NCI-H460 (cell line): ENCODE measurements around the gene NUB1. TPM values are rescaled to one million over a fixed set of nuclear protein-coding genes. Genes with fewer than 3 reads are reported as not detected.

Experiments
- DNase-seq: peaks from one replicate; pipeline ENCODE4 v3.0.0-alpha.2; 2016; ENCODE audit warnings: low read depth; ENCODE audit errors: extremely low read depth
- total RNA-seq: library from RNA; depleted of rRNA; stranded (reverse); fragments of >200 nt; shearing (Covaris generic); gene quantifications from 2 replicates; pipeline ENCODE4 v1.2.3, GENCODE V29; 2014; rRNA removed

NUB1 gene
- total RNA-seq, 1 experiment from 2014 or later, result 83.1 TPM

DNA sequence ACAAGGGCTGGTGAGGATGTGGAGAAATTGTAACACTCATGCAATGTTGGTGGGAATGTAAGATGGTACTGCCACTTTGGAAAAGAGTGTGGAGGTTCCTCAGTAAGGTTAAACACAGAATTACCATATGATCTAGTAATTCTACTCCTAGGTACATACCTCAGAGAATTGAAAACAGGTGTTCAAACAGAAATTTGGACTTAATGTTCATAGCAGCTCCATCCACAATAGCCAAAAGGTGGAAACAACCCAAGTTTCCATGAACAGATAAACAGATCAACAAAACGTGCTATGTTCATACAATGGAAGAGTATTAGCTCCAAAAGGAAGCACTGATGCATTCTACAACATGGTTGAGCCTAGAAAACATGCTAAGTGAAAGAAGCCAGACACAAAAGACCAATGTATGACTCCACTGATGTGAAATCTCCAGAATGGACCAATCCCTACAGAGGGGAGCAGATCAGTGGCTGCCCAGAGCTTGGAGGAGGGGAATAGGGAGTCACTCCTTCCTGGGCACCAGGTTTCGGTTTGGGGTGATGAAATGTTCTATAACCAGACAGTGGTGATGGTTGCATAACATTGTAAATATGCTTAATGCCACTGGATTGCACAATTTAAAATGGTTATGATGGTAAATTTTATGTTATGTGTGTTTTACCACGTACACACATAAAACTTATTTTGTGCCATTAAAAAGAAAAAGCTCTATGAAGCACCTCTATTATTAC is 73.9 kb downstream of the NUB1 start:
- peak; percentile 38 for DNase-seq

DNA sequence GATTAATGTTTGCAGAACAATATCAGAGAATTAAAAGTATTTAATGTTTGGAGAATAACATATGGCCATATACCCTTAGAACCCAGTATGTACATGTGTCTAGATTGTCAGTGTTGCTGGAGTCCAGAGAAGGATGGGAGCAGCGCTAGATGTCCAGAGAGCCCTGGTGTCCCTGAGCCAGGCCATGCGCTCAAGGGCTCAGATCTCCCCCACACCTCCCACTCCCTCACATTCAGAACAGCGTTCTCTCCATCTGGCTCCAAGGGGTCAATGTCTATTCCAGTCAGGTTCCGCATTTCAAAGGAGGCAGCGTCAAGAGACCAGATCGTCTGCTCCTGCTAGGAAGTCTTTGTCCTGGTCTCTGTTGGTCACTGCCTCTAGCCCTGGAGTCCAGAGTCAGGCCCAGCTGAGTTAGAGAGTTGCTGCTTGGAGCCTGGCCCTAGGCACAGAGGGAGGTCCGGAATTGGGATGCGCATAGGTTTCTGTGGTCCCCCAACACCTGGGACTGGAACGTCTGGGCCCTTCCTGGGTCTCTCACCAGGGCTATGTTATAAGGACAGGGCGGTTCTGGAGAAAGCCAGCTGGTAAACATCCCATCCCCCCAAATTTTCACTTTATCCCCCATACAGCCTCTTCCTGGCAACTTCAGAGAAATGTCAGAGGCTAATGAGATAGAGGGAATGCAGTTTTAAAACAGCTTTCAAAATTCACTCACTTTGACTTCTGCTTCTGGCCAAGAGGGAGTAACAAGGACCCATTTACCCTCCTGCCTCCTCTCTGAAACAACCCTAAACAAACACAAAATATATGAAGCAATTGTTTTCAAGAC is 74.7 kb downstream of the NUB1 start:
- DNase-seq, result no peak

DNA sequence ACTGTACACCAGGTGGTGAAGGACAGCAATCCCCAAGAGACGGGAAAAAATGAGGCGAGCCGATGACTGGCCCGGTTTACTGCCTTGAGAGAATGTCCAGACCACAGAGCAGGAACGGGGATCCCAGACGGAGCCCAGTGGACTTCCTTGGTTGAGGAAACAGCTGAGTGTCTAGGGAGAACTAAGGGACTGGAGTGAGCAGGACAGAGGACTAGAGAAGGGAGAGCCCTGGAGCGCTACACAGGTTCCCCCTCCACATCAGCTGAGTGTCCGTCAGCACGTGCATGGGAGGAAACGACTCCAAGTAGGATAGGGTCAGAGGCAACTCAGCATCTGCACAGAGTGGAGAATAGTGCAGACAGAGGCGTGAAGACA is 75.3 kb downstream of the NUB1 start:
- DNase-seq, result no peak

DNA sequence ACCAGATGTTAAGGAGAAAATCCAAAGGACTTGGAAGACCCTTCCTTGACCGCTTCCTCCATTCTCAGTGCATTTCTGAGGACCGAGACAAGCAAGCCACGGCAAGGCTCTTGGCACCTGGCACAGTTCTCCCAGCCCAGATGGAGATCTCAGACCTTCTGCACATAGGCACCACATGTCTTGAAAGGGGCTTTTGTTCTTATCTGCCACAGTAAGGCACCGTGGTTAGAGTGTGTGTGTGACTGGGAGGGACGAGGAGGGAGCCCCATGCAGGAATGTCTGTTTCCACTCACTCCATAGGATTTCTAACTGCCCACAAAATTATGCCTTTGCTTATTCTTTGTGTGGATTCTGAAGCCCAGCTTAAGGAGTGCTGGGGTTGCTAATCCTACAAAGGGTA is 78.5 kb downstream of the NUB1 start:
- DNase-seq, result no peak

DNA sequence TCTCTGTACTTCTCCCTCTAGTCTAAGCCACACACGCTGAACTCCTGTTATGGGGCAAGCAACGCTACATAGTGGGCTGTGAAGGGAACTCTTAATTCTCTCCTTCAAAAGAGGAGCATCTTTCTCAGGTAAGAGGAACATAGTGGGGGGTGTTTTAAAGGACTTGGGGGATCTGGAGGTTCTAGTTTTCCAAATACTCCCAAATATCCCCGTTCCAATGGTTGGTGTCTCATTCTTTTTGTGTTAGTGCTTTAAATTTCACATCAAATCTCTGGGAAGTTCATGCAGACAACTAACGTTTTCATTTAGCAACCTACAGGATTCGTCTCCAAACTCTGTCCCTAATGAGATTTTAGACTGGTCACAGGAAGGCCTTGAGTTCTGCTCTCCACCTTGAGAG is 80.6 kb downstream of the NUB1 start:
- DNase-seq, result no peak

DNA sequence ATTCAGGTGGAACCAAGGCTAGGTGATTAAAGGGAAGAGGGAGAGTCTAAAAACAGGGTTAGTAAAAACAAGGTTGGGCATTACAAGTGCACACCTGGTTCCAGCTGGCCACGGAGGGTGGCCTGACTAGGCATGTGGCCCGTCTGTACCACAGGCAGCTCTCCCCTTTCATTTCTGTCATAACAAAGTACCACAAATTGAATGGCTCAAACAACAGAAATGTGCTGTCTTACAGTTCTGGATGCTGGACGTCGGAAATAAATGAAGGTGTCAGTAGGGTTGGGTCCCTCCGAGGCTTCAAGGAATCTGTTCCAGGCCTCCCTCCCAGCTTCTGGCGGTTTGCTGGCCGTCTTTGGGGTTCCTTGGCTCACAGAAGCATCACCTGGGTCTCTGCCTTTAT is 81.6 kb downstream of the NUB1 start:
- no peak for DNase-seq

DNA sequence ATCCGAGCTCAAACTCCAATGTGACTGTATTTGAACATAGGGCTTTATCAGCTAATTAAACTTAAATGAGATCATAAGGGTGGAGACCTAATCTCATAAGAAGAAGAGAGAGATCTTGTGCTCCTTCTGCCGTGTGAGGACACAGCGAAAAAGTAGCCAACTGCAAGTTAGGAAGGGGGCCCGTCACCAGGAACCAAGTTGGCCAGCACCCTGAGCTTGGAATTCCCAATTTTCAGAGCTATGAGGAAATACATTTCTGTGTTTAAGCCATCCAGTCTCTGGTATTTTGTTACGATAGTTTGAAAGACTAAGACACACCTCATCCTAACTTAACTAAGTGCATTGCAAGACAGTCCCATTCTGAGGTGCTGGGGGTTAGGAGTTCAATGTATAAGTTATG is 82.3 kb downstream of the NUB1 start:
- no peak for DNase-seq

DNA sequence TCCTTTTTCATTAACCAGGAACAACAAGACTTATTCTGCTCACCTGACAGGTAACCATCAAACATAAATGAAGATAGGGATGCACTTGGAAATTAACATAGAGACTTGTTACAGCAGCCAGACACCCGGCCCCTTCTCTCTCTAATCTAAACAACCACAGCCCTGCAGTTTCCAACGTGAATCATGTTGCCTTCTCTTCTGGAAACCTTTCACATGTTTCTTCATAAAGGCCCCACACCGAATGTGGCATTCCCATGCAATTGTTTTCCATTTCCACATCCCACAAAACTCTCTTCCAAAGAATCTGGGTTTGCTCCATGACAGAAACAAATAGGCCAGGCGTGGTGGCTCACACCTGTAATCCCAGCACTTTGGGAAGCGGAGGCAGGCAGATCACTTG is 83.2 kb downstream of the NUB1 start:
- DNase-seq, result no peak

DNA sequence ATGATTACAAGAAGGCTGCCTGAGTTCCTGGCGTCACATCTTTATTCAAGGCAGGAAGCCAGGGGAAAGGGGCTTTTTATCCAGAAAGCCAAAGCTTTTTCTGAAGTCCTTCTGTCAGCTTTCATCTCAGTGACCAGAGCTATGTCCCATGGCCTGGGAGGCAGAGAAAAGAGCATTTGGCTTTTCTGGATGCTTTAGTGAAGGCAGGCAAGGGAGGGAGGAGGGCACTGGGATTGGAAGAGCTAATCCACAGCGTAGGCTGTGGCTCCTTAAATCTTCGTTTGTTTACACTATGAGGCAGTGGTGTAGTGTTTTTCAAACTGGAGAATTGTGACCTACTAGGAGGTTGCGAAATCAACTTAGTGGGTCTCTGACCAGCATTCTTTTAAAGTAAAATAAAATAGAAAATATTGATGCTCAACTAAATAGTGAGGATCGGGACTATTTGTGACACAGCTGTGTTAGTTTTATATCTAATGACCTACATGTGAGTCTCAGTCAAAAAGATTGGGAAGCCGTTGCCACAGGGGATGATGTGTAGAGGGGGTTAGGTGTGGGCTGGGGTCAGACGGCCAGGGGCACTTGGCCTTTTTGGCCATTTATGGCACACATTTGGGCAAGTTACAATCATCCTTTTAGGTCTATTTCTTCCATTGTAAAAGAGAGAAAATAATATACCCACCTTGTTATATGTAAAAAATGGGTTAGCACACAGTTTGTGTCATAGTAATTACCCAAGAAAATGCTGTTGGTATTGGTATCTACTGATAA is 84.2 kb downstream of the NUB1 start:
- peak; percentile 19 for DNase-seq

DNA sequence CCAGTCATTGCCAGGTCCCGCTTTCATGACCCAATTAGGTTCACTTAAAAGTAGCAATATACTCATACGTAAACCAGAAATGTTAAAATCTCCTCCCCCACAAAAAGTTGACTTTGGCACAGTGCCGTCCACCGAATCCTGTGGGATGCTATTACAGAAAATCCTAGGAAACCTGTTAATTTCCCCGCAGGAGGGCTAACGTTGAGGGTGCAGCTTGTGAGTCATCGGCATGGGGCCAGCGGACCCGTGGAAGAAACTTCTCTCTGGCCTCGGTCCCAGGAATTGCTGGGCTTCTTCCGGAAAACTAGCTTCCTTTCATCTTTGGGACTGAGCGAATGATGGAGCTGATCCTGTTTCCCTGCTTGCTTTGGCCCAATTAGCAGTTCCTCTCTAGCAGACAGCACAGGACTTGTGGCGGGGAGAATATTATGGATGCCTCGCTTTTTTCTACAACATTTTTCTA is 84.9 kb downstream of the NUB1 start:
- peak; percentile 50 for DNase-seq

DNA sequence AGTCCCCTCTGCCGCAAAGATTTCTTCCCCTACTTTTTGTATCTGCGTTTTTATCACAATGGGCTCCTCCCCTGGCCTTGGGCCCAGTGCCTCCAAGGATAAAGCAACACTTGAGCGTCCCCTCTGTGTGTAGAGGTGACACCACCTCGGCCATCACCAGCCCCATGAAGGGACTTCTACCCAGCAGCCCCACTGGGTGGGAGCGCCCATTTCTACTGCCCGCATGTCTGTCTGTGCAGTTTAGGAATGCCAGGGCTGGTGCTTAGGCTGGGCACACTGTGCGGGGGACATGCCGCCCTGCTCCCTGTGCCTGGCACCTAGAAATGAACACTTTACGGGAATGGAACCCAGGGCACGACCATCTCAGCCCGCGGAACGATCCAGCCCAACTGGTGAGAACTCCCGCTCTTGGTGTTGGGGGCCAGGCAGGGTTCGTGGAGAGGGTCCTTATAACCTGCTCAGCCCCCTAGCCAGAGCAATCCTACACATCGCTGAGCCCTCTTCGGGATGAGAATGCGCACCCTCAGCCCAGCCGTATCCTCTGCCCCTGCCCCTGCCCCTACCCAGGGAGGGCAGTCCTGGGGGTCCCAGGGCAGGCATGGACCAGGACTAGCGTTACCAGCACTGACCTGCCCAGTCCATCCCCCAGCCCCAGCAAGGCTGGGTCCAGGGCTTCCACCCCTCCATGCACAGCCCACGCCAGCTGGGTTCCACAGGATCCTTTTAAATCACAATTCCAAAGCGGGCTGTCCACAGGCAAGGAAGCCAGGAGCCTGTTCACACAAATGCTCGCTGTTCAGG is 85.5 kb downstream of the NUB1 start:
- DNase-seq, result no peak

DNA sequence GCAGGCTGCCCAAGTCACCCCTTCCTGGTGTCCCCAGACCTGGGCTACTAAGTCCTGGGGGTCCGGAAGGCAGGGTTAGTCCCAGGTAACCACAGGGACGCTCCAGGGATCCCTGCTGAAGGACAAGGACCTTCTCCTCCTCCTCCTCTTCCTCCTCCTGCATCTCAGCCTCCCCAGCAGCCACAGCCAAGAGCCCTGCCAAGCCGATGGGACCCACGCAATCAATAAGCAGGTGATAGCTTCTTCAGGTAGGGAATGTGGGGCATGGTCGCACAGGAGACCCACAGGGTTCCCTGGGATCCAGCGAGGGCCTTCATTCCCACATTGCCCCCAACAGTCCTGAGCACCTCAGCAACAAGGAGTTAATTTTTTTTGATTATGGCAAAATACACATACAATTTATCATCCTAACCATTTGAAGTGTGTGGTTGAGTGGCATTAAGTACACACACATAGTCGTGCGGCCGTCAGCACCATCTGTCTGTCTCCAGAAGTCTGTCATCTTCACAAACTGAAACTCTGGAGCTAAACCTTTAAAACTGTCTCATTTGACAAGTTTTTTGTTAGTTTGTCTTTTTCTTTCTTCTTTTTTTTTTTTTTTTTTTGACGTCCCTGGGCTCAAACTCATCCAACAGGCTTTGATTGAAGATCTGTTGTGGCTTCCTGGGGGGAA is 86.2 kb downstream of the NUB1 start:
- no peak for DNase-seq

Other genes with a start within 250 kb of the NUB1 start
- not detected in 2 replicates for gene GBX1, start 174.1 kb upstream of the NUB1 start, total RNA-seq
- not detected in 2 replicates for gene ASB10, start 154.6 kb upstream of the NUB1 start, total RNA-seq
- not detected in 2 replicates for gene H2BK1, start 131.3 kb upstream of the NUB1 start, total RNA-seq
- gene ABCF2, start 114.6 kb upstream of the NUB1 start, total RNA-seq, result 70.0 and 73.6 TPM in 2 replicates
- 33.3 and 33.7 TPM in 2 replicates for gene CHPF2, start 109.3 kb upstream of the NUB1 start, total RNA-seq
- gene SMARCD3, start 93.1 kb upstream of the NUB1 start, total RNA-seq, result 39.0 and 43.5 TPM in 2 replicates
- not detected in 2 replicates for gene WDR86, start 68.2 kb downstream of the NUB1 start, total RNA-seq
- 0.07 and 0.40 TPM in 2 replicates for gene CRYGN, start 98.3 kb downstream of the NUB1 start, total RNA-seq
- 207 and 238 TPM in 2 replicates for gene RHEB, start 178.1 kb downstream of the NUB1 start, total RNA-seq